GM13976 (cell line): ENCODE results near the gene CBLIF.

ENCODE experiments used
- DNase-seq: peaks from one replicate; pipeline ENCODE4 v3.0.0; 2012; ENCODE audit warnings: low spot score
- CTCF ChIP-seq: IDR thresholded peaks from 2 replicates; pipeline ENCODE4 v1.5.1; 2012; ENCODE audit warnings: borderline replicate concordance, mild to moderate bottlenecking; ENCODE audit not compliant: insufficient read depth; ENCODE audit errors: extremely low read depth, missing control alignments, control extremely low read depth
- in situ Hi-C: fragments of 300-500 bp; cut with MboI; formaldehyde crosslinking; loops from one replicate; pipeline ENCODE4 v1.12.0; 2022; ENCODE audit warnings: low sequenced_read_pairs, mixed read lengths, inconsistent platforms; ENCODE audit not compliant: unreplicated experiment

CBLIF gene

GRCh38 chr11:59877784-59878183, 32.5 kb upstream of the CBLIF start:
- no peak for DNase-seq
- in situ Hi-C loops, result no loop called here
- no peak for TF ChIP-seq CTCF

- no peak for DNase-seq
- in situ Hi-C loops, result no loop called here
- no peak for TF ChIP-seq CTCF
Observed at GRCh38 chr11:59877325-59877724, 32.0 kb upstream of the CBLIF start.

GRCh38 chr11:59875856-59876519, 30.7 kb upstream of the CBLIF start:
- no peak for TF ChIP-seq CTCF
- in situ Hi-C loops, result no loop called here
- no peak for DNase-seq

- DNase-seq, result no peak
- in situ Hi-C loops, result no loop called here
- TF ChIP-seq CTCF, result no peak
Observed at GRCh38 chr11:59872076-59872475, 26.8 kb upstream of the CBLIF start.

GRCh38 chr11:59867946-59868345, 22.6 kb upstream of the CBLIF start:
- no peak for DNase-seq
- in situ Hi-C loops, result no loop called here
- TF ChIP-seq CTCF, result no peak

- DNase-seq, result no peak
- no peak for TF ChIP-seq CTCF
- in situ Hi-C loops, result no loop called here
Observed at GRCh38 chr11:59866836-59867235, 21.5 kb upstream of the CBLIF start.

GRCh38 chr11:59866397-59866796, 21.1 kb upstream of the CBLIF start, which contains the start of gene TCN1:
Gene TCN1 (minus strand): TSS chr11:59866487. CDS start chr11:59866470, 17 bp downstream.
- TF ChIP-seq CTCF, result no peak
- DNase-seq, result no peak
- in situ Hi-C loops, result no loop called here
